Adipose tissue (tissue), 3 donors: Measurements from ENCODE around the gene IWS1. TPM values are rescaled to one million over a fixed set of nuclear protein-coding genes. Genes with fewer than 3 reads are reported as not detected.
"Not testable (repeated sequence)": the region's sequence is repeated elsewhere in the genome, so short reads cannot be mapped to it uniquely, and the experiment has no call there.

Experiments used
- H3K27ac ChIP-seq: one replicate; pipeline ENCODE4 v1.5.1; 2013; ENCODE audit warnings: low read depth, low read length
- WGBS, 3 donors: extraction: QIAGEN DNeasy Blood & Tissue Kit; methylation state at CpG; one replicate each; pipeline ENCODE4 v1.1.7; 2013; 5-methylcytosine and 5-hydroxymethylcytosine counted together
- polyA plus RNA-seq, 3 donors: library from polyadenylated mRNA; stranded (reverse); fragments of 200-250 nt; gene quantifications; one replicate each; pipeline ENCODE4 v1.2.3, GENCODE V29; 2013
- donor health status: healthy with polysubstance abuse.
- donor health status: Bipolar disorder and iron deficiency.
- donor health status: healthy.

IWS1 gene
- polyA plus RNA-seq, 3 donors, result 9.5 to 30.4 (median 24.8) TPM

DNA sequence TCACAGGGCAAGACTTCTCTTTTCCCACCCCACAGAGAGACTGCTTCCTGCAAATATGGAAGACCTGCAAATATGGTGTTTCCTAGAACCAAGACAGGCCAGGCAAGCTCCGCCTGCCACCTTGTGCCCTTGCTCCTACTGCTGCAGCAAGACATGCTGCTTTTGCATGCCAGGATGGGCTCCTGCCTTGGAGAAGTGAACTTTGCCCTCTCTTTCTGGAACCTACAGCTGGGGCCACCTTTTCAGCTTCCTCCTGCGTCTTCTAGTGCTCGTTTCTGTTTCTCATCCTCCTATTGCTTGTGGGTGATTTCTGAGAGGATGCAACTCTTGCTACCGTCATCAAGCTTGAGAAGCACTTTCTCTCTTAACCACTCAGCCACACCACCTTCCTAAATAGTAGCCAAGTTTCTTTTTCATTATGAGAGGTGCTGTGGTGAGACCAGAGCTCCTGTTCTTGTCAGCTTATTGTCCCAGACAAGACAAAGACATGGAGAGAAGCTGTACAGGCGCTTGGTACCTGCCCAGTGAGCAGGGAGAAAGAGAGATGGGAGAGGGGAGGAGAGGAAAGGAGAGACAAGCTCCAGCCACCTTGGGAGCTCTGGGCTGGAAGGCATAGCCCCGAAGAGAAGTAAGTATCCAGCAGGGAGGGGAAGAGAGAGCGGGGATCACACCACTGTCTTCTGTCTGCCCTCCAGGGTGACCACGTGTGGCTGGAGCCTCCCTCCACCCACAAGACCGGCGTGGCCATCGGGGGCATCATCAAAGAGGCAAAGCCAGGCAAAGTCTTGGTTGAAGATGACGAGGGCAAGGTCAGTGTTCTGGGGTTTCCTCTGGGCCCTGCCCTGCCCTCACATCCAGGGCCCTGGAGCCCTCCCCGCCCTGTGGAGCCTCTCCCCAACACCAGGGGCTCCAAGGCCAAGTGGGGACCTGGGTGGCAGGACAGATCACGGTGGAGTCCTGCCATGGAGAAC, 37.5 kb upstream of the IWS1 start:
- 77 to 84% (median 81%) methylated on average over 14 of the region's 14 CpGs for WGBS, 3 donors
- H3K27ac ChIP-seq, result no peak overlapping the region

DNA sequence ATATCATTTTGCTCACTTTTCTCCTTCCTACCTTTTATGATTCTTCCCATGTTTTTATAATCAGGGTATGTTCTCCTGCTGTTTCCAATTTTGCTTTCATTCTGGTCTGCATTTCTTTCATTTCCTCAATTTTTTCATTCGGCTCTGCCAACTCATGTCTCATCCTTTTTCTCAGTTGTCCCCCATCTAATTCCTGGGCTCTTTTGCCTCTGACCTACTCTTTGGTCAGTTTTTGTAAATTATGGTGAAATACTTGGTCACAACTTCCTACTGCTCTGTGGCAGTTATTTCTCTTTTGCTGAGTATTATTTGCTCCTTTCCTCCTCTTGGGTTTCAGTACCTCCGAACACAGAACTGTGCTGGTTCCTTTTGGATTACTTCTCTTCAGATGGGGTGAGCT, 36.6 kb upstream of the IWS1 start:
- WGBS, 3 donors, result 43 to 89% (median 46%) methylated on average over 2 of the region's 2 CpGs

DNA sequence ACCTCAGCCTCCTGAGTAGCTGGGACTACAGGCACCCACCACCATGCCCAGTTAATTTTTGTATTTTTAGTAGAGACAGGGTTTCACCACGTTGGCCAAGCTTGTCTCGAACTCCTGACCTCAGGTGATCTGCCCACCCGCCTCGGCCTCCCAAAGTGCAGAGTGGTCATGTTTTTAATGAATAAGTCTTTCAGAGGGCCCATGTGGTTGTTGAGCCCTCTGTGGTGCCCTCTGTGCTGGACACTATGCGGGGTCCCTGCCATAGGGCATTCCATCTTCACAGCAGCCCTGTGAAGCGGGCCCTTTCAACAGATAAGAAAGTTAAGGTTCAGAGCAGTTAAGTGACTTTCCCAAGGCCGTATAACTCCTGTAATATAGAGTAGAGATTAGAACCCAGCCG, 35.1 kb upstream of the IWS1 start:
- no peak overlapping the region for H3K27ac ChIP-seq
- WGBS, 3 donors, result 77 to 95% (median 95%) methylated on average over 8 of the region's 8 CpGs

More for the DNA sequence above, 36.6 kb upstream of the IWS1 start:
- no peak overlapping the region for H3K27ac ChIP-seq

DNA sequence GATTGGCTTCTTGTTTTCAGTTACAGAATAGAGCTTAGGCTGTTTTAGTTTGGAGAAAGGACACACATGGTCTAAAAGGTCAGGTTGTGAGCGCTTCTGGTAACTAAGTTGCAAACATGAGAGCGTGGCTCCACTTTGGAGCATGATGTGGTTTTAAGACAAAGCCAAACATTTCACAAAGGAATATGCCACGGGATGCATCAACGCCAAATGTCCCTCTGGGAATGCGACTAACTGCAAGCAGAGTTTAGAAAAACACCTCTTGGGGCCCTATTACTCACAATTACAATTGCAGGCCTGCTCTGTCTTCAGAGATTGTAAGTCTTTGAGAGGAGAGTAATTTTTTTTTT, 34.6 kb upstream of the IWS1 start:
- WGBS, 3 donors, result 74 to 94% (median 86%) methylated on average over 5 of the region's 5 CpGs
- no peak overlapping the region for H3K27ac ChIP-seq

DNA sequence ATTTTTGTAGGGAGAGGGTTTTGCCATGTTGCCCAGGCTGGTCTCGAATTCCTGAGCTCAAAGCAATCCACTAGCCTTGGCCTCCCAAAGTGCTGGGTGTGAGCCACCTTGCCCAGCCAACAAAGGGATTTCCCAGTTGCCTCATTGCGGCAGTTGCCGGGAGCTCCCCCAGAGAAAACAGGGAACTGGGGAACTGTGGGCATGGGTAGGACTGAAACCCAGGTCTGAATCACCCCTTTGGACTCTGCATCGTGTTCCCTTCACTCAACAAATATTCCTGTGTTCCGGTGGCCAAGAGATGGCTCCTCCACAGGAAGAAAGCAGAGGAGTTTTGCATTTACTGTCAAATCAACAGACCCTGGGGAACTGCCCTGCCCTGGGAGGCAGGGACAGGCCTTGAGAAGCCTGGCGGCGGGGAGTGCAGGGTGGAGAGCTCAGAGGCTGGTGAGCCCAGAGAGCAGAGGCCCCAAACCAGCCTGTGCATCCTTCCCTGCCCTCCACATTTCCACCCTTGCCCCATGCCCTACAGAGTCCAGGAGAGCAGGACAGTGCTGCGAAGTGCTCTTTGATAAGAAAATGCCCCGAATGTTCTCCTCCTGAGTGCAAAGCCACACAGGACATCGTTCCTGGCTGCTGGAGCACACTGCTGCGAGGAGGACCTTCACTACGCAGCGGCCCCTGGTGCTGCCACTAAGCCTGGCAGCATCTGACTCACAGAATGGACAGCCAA, 34.1 kb upstream of the IWS1 start:
- 70 to 78% (median 73%) methylated on average over 13 of the region's 13 CpGs for WGBS, 3 donors
- no peak overlapping the region for H3K27ac ChIP-seq

DNA sequence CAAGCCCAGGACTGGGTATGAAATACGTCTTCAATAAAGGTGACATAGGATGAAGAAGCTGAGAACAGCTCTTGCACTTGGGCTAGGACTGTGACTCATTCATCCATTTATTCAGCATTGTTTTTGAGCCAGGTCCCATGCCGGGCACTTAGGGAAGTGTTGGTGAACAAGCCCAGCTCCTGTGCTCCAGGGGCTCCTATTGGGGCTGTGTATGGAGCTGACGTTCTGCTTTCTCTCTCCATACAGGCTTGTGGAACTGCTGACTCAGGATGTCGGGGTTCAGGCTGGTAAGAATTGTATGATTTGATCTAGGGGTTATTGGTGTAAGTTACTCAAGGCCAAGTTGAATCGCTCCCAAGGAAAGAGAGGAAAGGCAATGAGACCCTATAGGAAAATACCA, 33.2 kb upstream of the IWS1 start:
- WGBS, 3 donors, result 76 to 89% (median 86%) methylated on average over 5 of the region's 5 CpGs

DNA sequence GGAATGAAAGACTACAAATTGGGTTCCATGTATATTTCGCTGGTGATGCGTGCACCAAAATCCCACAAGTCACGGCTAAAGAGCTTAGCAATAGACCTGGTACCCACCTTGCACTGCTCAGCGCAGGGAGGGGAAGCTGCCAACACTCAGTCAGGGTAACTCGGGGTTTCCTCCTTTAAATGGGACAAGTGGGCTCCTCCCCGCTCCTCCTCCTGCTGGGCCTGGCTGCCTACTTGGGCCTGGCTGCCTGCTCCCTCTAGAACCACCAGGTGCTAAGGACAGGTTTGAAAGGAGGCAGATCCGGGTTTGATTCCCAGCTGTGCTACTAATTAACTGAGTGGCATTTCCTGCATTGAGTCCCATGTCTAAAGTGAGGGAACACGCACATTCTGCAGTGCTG, 32.6 kb upstream of the IWS1 start:
- no peak overlapping the region for H3K27ac ChIP-seq
- 81 to 88% (median 86%) methylated on average over 8 of the region's 8 CpGs for WGBS, 3 donors

More for the DNA sequence above, 33.2 kb upstream of the IWS1 start:
- no peak overlapping the region for H3K27ac ChIP-seq

DNA sequence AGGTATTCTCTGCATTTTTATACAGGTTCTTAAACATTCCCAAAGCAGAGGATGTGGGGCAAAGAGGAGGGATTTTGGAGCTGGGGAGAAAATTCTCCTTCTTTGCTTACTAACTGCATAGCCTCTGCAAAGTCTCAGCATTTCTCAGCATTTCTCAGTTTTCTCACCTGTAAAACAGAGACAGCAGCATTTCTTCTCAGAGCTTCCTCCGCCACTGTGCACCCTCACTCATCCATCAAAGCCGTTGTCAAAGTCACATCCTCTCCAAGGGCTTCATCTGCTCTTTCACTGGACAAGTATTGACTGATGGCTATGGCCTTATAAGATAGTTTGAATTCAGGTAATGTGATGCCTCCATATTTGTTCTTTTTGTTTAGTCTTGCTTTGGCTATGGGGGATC, 26.6 kb upstream of the IWS1 start:
- whole genome bisulfite sequencing, 3 donors, result 73 to 88% (median 84%) methylated on average over 2 of the region's 2 CpGs
- H3K27ac ChIP-seq, result no peak overlapping the region

DNA sequence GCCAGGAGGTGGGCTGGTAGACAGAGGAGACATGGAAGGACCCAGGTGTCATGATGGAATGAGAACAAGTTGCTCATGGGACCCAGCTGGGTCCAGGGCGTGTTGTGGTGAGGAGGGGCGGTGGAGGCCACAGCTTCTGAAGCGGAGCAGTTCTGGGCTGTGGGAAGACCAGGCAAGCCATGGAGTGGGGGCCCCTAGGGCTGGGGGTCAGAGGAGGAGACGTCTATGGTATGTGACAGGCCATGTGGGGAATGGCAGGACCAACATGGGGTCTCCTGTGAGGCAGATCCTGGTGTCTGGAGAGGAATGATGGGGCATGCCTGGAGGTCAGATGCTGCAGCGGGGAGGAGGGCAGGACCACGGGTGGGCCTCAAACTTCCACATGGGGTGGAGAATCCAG, 26.0 kb upstream of the IWS1 start:
- WGBS, 3 donors, result 75 to 88% (median 88%) methylated on average over 6 of the region's 6 CpGs
- no peak overlapping the region for H3K27ac ChIP-seq

DNA sequence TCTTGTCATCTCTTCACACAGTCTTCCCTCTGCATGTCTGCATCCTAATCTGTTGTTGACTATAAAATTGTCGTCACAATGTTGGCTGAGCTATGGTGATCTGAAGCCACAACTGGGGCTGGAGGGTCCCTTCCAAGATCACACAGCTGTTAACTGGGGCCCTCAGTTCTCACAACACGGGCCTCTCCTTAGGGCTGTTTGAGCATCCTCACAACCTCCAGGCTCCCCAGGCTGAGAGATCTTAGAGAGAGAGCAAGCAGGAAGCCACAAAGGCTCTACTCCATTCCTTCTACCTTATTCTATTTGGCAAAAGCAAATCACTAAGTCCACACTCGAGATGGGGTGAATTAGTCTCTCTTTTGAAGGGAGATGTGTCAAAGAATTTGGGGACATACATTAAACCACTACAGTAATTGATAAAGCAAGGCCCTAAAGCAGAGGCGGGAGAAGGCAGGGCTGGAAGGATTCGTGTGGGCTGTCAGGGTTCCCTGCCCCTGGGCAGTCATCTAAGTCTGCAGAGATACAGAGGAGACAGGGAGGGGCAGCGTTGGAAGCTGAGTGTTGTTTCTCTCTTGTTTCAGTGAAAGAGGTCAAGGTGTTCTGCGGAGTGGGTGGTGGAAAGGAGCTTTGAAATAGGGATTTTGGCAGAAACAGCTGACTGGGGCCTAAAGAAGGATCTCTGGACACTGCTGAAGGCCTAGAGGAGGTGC, 25.1 kb upstream of the IWS1 start:
- no peak overlapping the region for H3K27ac ChIP-seq
- 71 to 84% (median 77%) methylated on average over 7 of the region's 7 CpGs for WGBS, 3 donors

DNA sequence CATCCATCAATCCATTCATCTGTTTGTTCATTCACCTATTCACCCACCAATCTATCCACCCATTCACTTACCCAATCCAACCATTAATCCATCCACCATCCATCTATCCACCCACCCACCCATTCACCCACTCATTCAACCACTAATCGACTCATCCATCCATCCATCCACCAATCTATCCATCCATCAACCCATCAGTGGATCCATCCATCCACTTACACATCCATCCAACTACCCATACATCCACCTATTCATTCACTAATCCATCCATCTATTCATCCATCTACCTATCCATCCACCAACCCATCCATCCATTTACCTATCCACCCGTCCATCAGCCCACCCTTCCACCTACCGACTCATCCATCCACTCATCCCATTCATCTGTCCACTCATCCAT, 20.5 kb upstream of the IWS1 start:
- no peak overlapping the region for H3K27ac ChIP-seq
- WGBS, 3 donors, result 76 to 88% (median 82%) methylated on average over 3 of the region's 3 CpGs

DNA sequence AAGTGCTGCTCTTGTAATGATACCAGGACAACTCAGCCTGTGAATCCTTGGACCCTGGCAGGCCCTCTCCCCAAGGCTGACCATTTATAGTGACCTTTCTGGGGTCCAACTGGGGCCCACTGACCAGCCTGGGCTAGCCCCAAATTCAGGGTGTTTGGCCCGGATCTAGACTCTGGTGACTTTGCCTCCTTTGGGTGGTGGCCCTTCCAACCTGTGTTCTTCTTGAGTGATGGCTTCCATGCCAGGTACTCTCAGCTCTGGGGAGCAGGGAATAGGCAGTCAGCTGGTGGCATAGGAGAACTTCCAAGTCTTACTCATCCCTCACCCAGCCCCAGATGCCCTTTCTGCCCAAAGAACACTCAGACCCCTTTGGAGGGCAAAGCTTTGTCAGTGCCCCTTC, 19.5 kb upstream of the IWS1 start:
- 92 to 95% (median 93%) methylated on average over 1 of the region's 1 CpG for WGBS, 3 donors
- no peak overlapping the region for H3K27ac ChIP-seq

DNA sequence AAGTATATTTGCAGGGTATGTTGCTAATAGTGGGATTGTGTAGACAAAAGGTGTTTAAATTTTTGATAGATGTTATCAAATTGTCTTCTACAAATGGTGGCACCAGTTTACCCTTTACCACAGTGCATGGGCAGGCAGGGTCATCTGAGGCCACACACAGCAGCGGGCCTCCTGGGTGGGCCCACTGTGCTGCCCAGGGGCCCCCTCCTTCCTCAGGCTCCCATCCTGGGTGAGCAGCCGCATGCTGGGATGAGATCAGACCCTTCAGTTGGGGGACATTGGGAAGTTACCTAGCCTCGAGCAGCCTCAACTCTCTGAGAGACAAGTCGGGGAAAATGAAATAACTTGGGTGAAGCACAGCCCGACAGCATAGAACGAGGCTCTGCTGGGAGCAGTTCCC, 18.9 kb upstream of the IWS1 start:
- H3K27ac ChIP-seq, result no peak overlapping the region
- WGBS, 3 donors, result 56 to 60% (median 58%) methylated on average over 6 of the region's 6 CpGs

DNA sequence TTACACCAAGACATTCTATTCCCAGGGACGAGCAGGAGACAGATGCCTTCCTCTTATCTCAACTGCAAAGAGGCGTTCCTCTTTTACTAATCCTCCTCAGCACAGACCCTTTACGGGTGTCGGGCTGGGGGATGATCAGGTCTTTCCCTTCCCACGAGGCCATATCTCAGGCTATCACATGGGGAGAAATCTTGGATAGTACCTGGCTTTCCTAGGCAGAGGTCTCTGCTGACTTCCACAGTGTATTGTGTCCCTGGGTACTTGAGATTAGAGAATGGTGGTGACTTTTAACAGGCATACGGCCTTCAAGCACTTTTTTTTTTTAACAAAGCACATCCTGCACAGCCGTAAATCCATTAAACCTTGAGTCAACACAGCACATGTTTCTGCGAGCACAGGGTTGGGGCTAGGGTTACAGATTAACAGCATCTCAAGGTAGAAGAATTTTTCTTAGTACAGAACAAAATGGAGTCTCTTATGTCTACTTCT, 16.8 kb upstream of the IWS1 start:
- WGBS, 3 donors, result 33 to 51% (median 46%) methylated on average over 8 of the region's 8 CpGs
- H3K27ac ChIP-seq, result not testable (repeated sequence)

DNA sequence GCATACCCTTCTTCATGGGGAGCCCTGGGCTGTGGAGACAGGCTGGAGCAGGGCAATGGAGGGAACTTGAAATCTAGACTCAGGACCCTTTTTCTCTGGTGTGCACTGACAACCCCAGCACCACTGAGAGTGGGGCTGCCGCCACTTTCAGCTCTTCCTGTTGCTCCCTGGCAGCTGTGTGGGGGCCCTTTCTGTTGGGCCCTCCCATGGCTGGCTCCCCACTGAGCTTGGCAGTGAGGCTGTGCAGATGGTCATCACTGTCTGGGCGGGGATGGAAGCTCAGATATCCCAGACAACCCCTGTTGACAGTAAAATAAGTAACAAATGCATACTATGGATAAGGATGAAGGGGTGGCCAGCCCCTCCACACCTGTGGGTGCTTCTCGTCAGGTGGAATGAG, 15.9 kb upstream of the IWS1 start:
- WGBS, 3 donors, result 73 to 88% (median 85%) methylated on average over 3 of the region's 3 CpGs
- H3K27ac ChIP-seq, result no peak overlapping the region

DNA sequence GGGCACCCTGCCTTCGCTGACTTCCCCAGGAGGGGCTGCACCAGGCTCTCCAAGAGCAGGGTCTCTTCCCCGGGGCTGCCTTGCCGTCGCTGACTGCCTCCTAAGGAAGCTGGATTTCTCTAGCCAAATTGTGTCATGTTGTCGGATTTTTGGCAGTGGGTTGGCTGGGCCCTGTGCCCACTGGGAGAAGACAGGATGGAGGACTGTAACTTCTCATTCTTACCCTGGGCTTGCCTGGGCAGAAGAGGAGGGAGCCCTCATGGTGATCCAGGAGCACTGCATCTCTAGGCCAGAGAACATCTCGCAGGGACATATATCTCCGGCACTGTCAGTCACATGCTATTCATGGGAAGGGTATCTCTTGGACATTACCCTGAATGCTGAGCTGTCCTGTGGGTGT, 15.5 kb upstream of the IWS1 start:
- no peak overlapping the region for H3K27ac ChIP-seq
- WGBS, 3 donors, result 62 to 80% (median 67%) methylated on average over 7 of the region's 7 CpGs

DNA sequence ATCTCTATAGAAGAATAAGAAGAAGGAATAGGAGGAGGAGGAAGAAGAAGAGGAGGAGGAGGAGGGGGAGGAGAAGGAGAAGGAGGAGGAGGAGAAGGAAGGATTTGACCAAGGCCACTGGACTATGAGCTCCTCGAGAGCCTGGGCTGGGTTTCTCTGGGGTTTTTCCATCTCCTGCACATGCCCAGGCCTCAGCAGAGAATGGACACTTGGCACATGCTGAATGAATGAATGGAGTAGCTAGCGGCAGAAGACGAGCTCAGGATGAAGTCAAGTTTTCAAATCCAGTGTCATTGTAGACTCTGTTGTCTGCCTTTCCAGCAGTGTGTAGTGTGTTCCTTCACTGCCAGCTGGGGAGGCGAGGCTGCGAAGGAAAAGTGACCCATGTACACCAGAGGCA, 11.4 kb upstream of the IWS1 start:
- 81 to 91% (median 91%) methylated on average over 5 of the region's 5 CpGs for WGBS, 3 donors
- no peak overlapping the region for H3K27ac ChIP-seq

DNA sequence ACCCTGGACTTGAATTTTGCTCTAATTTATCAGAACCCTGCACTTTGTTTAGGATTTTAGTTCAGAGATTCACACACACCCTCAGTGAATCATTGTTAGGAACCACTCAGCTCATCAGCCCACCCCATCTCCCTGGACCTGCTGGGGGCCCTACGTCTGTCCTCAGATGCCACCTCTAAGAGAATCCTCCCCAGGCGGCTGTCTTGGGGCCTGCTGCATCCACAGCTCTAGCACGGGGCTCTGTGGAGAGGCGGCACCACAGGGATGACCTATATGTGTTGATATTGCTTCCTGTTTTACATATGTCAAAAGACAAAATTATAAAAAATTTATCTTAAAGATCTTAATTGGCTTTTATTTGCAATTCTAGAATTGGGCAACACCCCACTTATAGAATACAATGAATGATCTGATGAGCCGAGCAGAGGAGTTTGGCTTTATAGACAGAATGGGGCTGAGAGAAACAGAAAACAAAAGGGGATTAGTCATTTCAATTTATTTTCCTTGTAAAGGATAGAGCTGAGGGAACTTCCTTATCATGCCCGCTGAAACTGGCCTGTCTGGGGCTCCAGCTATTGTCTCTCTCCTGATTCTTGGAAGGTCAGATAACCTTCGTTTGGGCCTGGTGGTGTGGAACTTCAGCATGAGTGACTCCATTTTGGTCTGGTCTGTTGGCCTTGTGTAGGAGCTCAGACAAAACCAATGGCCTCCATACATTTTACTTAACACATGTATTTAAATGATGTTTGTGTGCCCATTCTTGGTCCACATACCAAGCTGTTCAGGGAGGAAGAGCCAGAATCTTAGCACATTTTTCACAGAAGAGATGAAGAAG, 10.6 kb upstream of the IWS1 start:
- WGBS, 3 donors, result 80 to 84% (median 81%) methylated on average over 7 of the region's 7 CpGs
- no peak overlapping the region for H3K27ac ChIP-seq
